A549 treated with DMSO at 1 μM for 4 hours (cell line): ENCODE data around the gene HOXB9. TPM values are rescaled to one million over a fixed set of nuclear protein-coding genes. Genes with fewer than 3 reads are reported as not detected.

Experiments used
- total RNA-seq: library from RNA; stranded (reverse); fragments of 200-300 nt; extraction: Qiagen RNA extraction; gene quantifications from 5 replicates; pipeline ENCODE4 v1.2.3, GENCODE V29; 2022; ENCODE audit warnings: low read depth

The HOXB9 gene
- 8.1 to 10.1 TPM (median 8.4 TPM) in 5 replicates for total RNA-seq

GRCh38 chr17:48626245-48627117 is at the start of gene HOXB9:
HOXB9 (minus strand) TSS chr17:48626358; CDS start chr17:48626269, 89 bp downstream.

GRCh38 chr17:48615047-48615962 is 10.9 kb downstream of the HOXB9 start, which contains the start of gene HOXB8:
HOXB8 (minus strand) TSS chr17:48615292; CDS start chr17:48614704, 588 bp downstream.

GRCh38 chr17:48610282-48611211 is 15.6 kb downstream of the HOXB9 start, which contains the start of gene HOXB7:
HOXB7 (minus strand) TSS chr17:48611017; CDS start chr17:48610918, 99 bp downstream.

GRCh38 chr17:48604770-48605329 is 21.3 kb downstream of the HOXB9 start, which contains the start of gene HOXB6:
HOXB6 (minus strand) TSS chr17:48604986; CDS start chr17:48598150, 6,836 bp downstream.

GRCh38 chr17:48593126-48593829 is 32.9 kb downstream of the HOXB9 start, which contains the start of gene HOXB5:
HOXB5 (minus strand) TSS chr17:48593779; CDS start chr17:48593682, 97 bp downstream.

GRCh38 chr17:48589831-48590606 is 36.1 kb downstream of the HOXB9 start, which contains the start of gene HOXB3:
HOXB3 (minus strand) TSS chr17:48590241; CDS start chr17:48552474, 37,767 bp downstream.

GRCh38 chr17:48577946-48578615 is 48.1 kb downstream of the HOXB9 start, which contains the start of gene HOXB4:
HOXB4 (minus strand) TSS chr17:48578350; CDS start chr17:48578319, 31 bp downstream.

Other genes with a start within 250 kb of the HOXB9 start
- 0.08 to 0.14 TPM in 2 of 5 replicates, not detected in the others for gene SKAP1, start 196.1 kb downstream of the HOXB9 start, total RNA-seq
- not detected in 5 replicates for gene HOXB1, start 95.3 kb downstream of the HOXB9 start, total RNA-seq
- 0.43 to 0.74 TPM (median 0.70 TPM) in 5 replicates for gene HOXB2, start 81.2 kb downstream of the HOXB9 start, total RNA-seq
- 0.08 to 0.18 TPM (median 0.16 TPM) in 5 replicates for gene HOXB4, start 48.0 kb downstream of the HOXB9 start, total RNA-seq
- 4.6 to 5.8 TPM (median 5.5 TPM) in 5 replicates for gene HOXB3, start 36.1 kb downstream of the HOXB9 start, total RNA-seq
- 1.2 to 3.3 TPM (median 2.4 TPM) in 5 replicates for gene HOXB5, start 32.6 kb downstream of the HOXB9 start, total RNA-seq
- 4.7 to 7.8 TPM (median 7.0 TPM) in 5 replicates for gene HOXB6, start 21.4 kb downstream of the HOXB9 start, total RNA-seq
- gene HOXB7, start 15.3 kb downstream of the HOXB9 start, total RNA-seq, result 27.0 to 35.8 TPM (median 31.6 TPM) in 5 replicates
- 6.1 to 9.0 TPM (median 7.9 TPM) in 5 replicates for gene HOXB8, start 11.1 kb downstream of the HOXB9 start, total RNA-seq
- not detected in 5 replicates for gene PRAC1, start 96.2 kb upstream of the HOXB9 start, total RNA-seq
- gene PRAC2, start 96.8 kb upstream of the HOXB9 start, total RNA-seq, result not detected in 5 replicates
- 1.7 to 2.7 TPM (median 2.3 TPM) in 5 replicates for gene HOXB13, start 102.4 kb upstream of the HOXB9 start, total RNA-seq
- 0.50 to 0.60 TPM (median 0.56 TPM) in 5 replicates for gene TTLL6, start 190.9 kb upstream of the HOXB9 start, total RNA-seq
- gene CALCOCO2, start 204.7 kb upstream of the HOXB9 start, total RNA-seq, result 64.9 to 77.4 TPM (median 68.9 TPM) in 5 replicates